Liver (tissue), 3 donors: ENCODE data around the gene KRT71.

Experiments used
- CTCF ChIP-seq: fragments of 150-350 bp; IDR thresholded peaks from 2 replicates; pipeline ENCODE4 v1.5.1; 2017; ENCODE audit warnings: improper control_type of control experiment, low read depth, low read length; ENCODE audit not compliant: missing input control
- EGR1 ChIP-seq, 2 donors: IDR thresholded peaks; 2 replicates each; pipeline ENCODE4 v1.6.1; 2016 to 2018; ENCODE audit warnings: antibody characterized with exemption in 2 of 2, low read depth in 2 of 2
- HNF4G ChIP-seq: IDR thresholded peaks from 2 replicates; pipeline ENCODE4 v1.6.1; 2016; ENCODE audit warnings: antibody characterized with exemption
- TAF1 ChIP-seq: conservative IDR thresholded peaks from 2 replicates; pipeline ENCODE4 v1.6.1; 2016; ENCODE audit warnings: antibody characterized with exemption, mild to moderate bottlenecking
- TF ChIP-seq, protein P1 (sequence below): IDR thresholded peaks from 2 replicates; pipeline ENCODE4 v1.6.1; 2016; ENCODE audit warnings: antibody characterized with exemption
- donor health status: healthy.
- donor health status: healthy.

DNA sequence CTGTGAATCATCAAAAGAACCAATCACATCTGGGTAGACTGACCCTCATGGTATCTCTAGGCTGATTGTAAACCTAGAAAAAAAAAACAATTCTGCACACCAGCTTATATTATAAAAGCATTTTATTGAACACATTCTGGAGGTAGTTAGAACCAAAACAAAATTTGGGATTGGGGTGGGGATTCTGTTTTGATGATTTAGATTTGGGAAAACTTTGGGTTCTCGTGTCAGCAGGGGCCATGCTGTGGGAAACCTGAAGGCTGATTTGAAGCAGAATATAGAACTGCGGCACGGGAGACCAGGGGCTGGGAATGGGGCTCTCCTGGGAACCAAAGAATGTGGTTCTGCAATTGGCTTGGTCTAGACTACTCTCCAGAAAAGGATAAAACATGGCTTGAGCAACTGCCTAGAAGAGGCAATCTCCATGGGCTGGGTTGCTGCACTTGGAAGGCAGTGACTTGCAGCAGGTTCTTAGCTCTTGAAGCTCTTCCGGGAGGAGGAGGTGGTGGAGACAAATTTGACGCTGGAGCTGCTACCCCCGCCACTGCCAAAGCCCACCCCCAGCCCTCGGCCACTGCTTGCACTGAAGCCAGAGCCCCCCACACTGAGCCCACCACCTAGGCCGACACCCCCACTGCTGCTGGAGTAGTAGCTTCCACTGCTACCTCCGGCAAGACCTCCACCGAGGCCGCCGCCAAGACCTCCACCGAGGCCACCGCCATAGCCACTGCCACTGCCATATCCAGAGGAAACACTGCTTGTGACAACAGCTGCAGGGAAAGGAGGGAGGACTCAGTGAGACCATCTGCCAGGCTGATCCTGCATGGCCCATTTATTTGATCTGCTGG is 38.2 kb downstream of the KRT71 start:
- TF ChIP-seq, protein P1, sequence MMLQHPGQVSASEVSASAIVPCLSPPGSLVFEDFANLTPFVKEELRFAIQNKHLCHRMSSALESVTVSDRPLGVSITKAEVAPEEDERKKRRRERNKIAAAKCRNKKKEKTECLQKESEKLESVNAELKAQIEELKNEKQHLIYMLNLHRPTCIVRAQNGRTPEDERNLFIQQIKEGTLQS, result no peak
- no peak for TF ChIP-seq EGR1 (IDR thresholded peaks at IDR 0.05; ENCODE audit: low read depth in 2 of 2)
- no peak for TF ChIP-seq CTCF
- no peak for TF ChIP-seq TAF1
- TF ChIP-seq HNF4G, result no peak
